OCI-LY3 (cell line): ENCODE results near the gene CSF2RB.

Experiments used
- H2AFZ ChIP-seq: fragments of 200-600, 300-600 bp; shearing (Covaris generic); 2 replicates; pipeline ENCODE4 v1.6.0; 2014; ENCODE audit warnings: antibody characterized with exemption, low read depth, low read length
- H3K27ac ChIP-seq: fragments of 200-600, 300-600 bp; sonication (generic); 2 replicates; pipeline ENCODE4 v1.5.1; 2014; ENCODE audit warnings: mild to moderate bottlenecking, low read length, moderate library complexity, mixed read lengths
- H3K27me3 ChIP-seq: fragments of 200-600, 300-600 bp; sonication (generic); 2 replicates; pipeline ENCODE4 v1.6.1; 2014; ENCODE audit warnings: low read depth, low read length, mixed read lengths
- H3K36me3 ChIP-seq: fragments of 200-600, 300-600 bp; sonication (generic); replicated peaks from 2 replicates; pipeline ENCODE3; 2014; ENCODE audit warnings: low read depth, low read length, mixed read lengths
- H3K4me1 ChIP-seq: fragments of 300-600, 200-600 bp; sonication (generic); 2 replicates; pipeline ENCODE4 v1.6.1; 2014; ENCODE audit warnings: low read length, mixed read lengths
- H3K4me2 ChIP-seq: fragments of 200-600, 300-600 bp; sonication (generic); 2 replicates; pipeline ENCODE4 v1.6.1; 2014; ENCODE audit warnings: low read length, mixed read lengths
- H3K4me3 ChIP-seq: fragments of 300-600, 200-600 bp; sonication (generic); 2 replicates; pipeline ENCODE4 v1.5.1; 2014; ENCODE audit warnings: antibody characterized with exemption, mild to moderate bottlenecking, low read length, moderate library complexity
- H3K79me2 ChIP-seq: fragments of 300-600, 200-600 bp; shearing (Covaris generic); 2 replicates; pipeline ENCODE4 v1.6.1; 2014; ENCODE audit warnings: mild to moderate bottlenecking, low read length, mixed read lengths
- H3K9ac ChIP-seq: fragments of 300-600, 200-600 bp; shearing (Covaris generic); 2 replicates; pipeline ENCODE4 v1.6.0; 2014; ENCODE audit warnings: mild to moderate bottlenecking, low read length, moderate library complexity
- H3K9me3 ChIP-seq: fragments of 200-600, 300-600 bp; shearing (Covaris generic); 2 replicates; pipeline ENCODE4 v1.6.1; 2014; ENCODE audit warnings: low read length, mixed read lengths; ENCODE audit not compliant: insufficient read depth
- H4K20me1 ChIP-seq: fragments of 200-600, 300-600 bp; sonication (generic); 2 replicates; pipeline ENCODE4 v1.6.1; 2016; ENCODE audit warnings: low read length, mixed read lengths; ENCODE audit not compliant: insufficient read depth
- EZH2phosphoT487 ChIP-seq: fragments of 200-600 bp; shearing (Covaris generic); IDR thresholded peaks from 2 replicates; pipeline ENCODE4 v1.6.1; 2018; ENCODE audit warnings: antibody characterized with exemption, mixed run types, low read depth
- TF ChIP-seq, protein P1 (sequence below): fragments of 200-600, 300-600 bp; sonication (generic); IDR thresholded peaks from 2 replicates; pipeline ENCODE4 v1.5.1; 2014; ENCODE audit warnings: antibody characterized with exemption, low read length, low read depth

The CSF2RB gene

GRCh38 chr22:36874736-36875135, 38.7 kb upstream of the CSF2RB start:
- peak overlapping the region; percentile 69 for H3K9ac ChIP-seq
- no peak overlapping the region for H3K4me2 ChIP-seq
- H3K9me3 ChIP-seq: peaks cover 10% of the 10 kb centered on the region; the same call in 1 of the 2 replicates
- TF ChIP-seq, protein P1, sequence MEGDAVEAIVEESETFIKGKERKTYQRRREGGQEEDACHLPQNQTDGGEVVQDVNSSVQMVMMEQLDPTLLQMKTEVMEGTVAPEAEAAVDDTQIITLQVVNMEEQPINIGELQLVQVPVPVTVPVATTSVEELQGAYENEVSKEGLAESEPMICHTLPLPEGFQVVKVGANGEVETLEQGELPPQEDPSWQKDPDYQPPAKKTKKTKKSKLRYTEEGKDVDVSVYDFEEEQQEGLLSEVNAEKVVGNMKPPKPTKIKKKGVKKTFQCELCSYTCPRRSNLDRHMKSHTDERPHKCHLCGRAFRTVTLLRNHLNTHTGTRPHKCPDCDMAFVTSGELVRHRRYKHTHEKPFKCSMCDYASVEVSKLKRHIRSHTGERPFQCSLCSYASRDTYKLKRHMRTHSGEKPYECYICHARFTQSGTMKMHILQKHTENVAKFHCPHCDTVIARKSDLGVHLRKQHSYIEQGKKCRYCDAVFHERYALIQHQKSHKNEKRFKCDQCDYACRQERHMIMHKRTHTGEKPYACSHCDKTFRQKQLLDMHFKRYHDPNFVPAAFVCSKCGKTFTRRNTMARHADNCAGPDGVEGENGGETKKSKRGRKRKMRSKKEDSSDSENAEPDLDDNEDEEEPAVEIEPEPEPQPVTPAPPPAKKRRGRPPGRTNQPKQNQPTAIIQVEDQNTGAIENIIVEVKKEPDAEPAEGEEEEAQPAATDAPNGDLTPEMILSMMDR: no peak
- TF ChIP-seq EZH2phosphoT487: no peak
- peaks cover 13% of the 10 kb centered on the region for H3K36me3 ChIP-seq
- H3K27ac ChIP-seq: peak overlapping the region; percentile 89
- H3K4me1 ChIP-seq: peaks cover 39% of the 10 kb centered on the region
- peaks cover 3% of the 10 kb centered on the region; the same call in 1 of the 2 replicates for H3K79me2 ChIP-seq
- no peak overlapping the region for H3K4me3 ChIP-seq
- H2AFZ ChIP-seq: no peak overlapping the region
- H4K20me1 ChIP-seq: no peaks in the 10 kb centered on the region
- no peaks in the 10 kb centered on the region for H3K27me3 ChIP-seq

DNA sequence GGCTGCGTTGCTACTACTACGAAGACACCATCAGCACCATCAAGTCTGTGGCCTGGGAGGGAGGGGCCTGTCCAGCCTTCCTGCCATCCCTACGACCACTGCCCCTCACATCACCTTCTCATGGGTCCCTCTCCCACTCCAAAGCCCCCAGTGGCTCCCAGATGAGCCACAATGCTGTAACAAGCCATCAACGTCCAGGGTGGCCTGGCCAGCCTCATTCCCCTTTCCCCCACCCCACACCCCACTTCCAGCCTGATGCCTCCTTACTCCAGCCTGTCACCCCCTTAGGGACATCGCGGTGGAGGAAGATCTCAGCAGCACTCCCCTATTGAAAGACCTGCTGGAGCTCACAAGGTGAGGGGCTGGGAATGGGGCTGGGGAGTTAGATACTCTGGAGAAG, 37.7 kb upstream of the CSF2RB start:
- Histone ChIP-seq H3K27ac (no peak overlapping the region), H3K36me3 (peaks cover 21% of the 10 kb centered on the region), H3K27me3 (no peaks in the 10 kb centered on the region), H3K4me1 (peaks cover 29% of the 10 kb centered on the region), H3K4me2 (no peak overlapping the region), H3K9me3 (peaks cover 19% of the 10 kb centered on the region; the same call in 1 of the 2 replicates), H3K79me2 (no peaks in the 10 kb centered on the region), H4K20me1 (no peaks in the 10 kb centered on the region), H3K4me3 (no peak overlapping the region), H3K9ac (no peak overlapping the region), H2AFZ (no peak overlapping the region)
- no peak for TF ChIP-seq EZH2phosphoT487
- TF ChIP-seq, protein P1: no peak

GRCh38 chr22:36879775-36880174, 33.7 kb upstream of the CSF2RB start:
- H3K36me3 ChIP-seq: peaks cover 36% of the 10 kb centered on the region
- H3K79me2 ChIP-seq: no peaks in the 10 kb centered on the region
- peaks cover 49% of the 10 kb centered on the region for H3K9me3 ChIP-seq
- TF ChIP-seq EZH2phosphoT487: no peak
- TF ChIP-seq, protein P1: no peak
- H3K27me3 ChIP-seq: no peaks in the 10 kb centered on the region; the same call in 1 of the 2 replicates
- H3K9ac ChIP-seq: no peak overlapping the region
- H3K27ac ChIP-seq: no peak overlapping the region
- H4K20me1 ChIP-seq: no peaks in the 10 kb centered on the region
- peaks cover under 1% of the 10 kb centered on the region; the same call in 1 of the 2 replicates for H3K4me1 ChIP-seq
- H2AFZ ChIP-seq: no peak overlapping the region
- no peak overlapping the region for H3K4me2 ChIP-seq
- no peak overlapping the region for H3K4me3 ChIP-seq

DNA sequence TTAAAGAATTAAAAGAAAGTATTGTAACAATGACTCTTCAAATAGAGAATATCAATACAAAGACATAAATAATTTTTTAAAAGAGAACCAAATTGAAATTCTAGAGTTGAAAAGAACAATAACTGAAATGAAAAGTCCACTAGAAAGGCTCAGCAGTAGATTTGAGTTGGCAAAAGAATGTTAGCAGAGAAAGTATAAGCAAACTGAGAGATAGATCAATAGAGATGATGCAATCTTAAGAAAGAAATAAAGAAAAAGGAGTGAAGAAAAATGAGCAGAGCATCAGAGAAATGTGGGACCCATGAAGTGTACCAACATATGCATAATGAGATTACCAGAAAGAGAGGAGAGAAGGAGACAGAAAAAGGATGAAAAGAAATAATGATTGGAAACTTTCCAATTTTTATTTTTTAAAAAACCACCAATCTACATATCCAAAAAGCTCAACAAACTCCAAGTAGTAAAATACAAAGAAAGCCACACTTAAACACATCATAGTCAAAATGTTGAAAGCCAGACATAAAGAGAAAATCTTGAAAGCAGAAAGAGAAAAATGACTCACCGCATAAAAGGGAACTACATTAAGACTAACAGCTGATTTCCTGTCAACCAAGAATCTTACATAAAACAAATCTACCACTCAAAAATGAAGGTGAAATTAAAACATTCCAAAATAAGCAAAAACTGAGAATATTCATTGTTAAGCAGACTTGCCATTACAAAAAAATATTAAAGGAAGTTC, 31.8 kb upstream of the CSF2RB start:
- no peaks in the 10 kb centered on the region for H3K4me1 ChIP-seq
- H3K79me2 ChIP-seq: no peaks in the 10 kb centered on the region
- H4K20me1 ChIP-seq: no peaks in the 10 kb centered on the region
- peaks cover 36% of the 10 kb centered on the region for H3K36me3 ChIP-seq
- no peak overlapping the region for H3K9ac ChIP-seq
- no peak overlapping the region for H3K27ac ChIP-seq
- H3K4me2 ChIP-seq: no peak overlapping the region
- H2AFZ ChIP-seq: no peak overlapping the region
- no peak for TF ChIP-seq EZH2phosphoT487
- TF ChIP-seq, protein P1: no peak
- H3K4me3 ChIP-seq: no peak overlapping the region
- H3K9me3 ChIP-seq: peaks cover 51% of the 10 kb centered on the region
- H3K27me3 ChIP-seq: no peaks in the 10 kb centered on the region; the same call in 1 of the 2 replicates
